Measurements from ENCODE around the gene ORM2.

DNA sequence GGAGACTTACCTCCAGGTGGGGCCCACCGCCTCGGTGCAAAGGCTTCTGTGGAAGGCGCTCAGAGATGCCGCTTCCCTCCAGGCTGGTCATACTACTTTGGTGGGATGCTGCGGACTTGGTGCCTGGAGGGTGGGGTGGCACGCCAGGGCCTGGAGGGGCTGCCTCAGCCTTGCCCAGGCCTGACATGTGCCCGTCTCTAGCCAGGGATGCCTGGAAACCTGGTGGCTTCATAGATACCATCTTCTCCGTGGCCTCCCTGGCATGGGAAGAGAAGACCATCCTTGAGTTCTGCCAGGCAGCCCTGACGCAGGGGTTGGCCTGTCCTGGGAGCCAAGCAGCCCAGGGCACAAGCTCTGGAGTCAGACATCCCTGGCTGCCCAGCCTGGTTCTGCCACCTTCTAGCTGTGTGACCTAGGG lies 28.3 kb downstream of the ORM2 start:
- TF ChIP-seq, protein P1, sequence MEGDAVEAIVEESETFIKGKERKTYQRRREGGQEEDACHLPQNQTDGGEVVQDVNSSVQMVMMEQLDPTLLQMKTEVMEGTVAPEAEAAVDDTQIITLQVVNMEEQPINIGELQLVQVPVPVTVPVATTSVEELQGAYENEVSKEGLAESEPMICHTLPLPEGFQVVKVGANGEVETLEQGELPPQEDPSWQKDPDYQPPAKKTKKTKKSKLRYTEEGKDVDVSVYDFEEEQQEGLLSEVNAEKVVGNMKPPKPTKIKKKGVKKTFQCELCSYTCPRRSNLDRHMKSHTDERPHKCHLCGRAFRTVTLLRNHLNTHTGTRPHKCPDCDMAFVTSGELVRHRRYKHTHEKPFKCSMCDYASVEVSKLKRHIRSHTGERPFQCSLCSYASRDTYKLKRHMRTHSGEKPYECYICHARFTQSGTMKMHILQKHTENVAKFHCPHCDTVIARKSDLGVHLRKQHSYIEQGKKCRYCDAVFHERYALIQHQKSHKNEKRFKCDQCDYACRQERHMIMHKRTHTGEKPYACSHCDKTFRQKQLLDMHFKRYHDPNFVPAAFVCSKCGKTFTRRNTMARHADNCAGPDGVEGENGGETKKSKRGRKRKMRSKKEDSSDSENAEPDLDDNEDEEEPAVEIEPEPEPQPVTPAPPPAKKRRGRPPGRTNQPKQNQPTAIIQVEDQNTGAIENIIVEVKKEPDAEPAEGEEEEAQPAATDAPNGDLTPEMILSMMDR (IDR thresholded peaks at IDR 0.05): no peak
- no peak for TF ChIP-seq EP300 (IDR thresholded peaks at IDR 0.05)

All from sigmoid colon (tissue), 4 donors.